PC-9 (cell line): ENCODE results near the gene MINDY1. TPM values are rescaled to one million over a fixed set of nuclear protein-coding genes. Genes with fewer than 3 reads are reported as not detected.

Source experiments
- BruUV-seq: library from RNA; stranded (reverse); fragments of 400-500 nt; replicated peaks from 2 replicates; lab custom pipeline; 2021; lab: Mats Ljungman, UMichigan
- CTCF ChIA-PET: fragments of 300-600 bp; sonication (Branson Sonifier 250); formaldehyde crosslinking; loops from one replicate; lab custom pipeline; 2022; ENCODE audit warnings: antibody characterized with exemption; lab: Charles Lee
- POLR2A ChIA-PET: fragments of 300-600 bp; sonication (Branson Sonifier 250); formaldehyde crosslinking; loops from one replicate; lab custom pipeline; 2022; ENCODE audit warnings: antibody characterized with exemption; ENCODE audit not compliant: unreplicated experiment; lab: Charles Lee
- DNase-seq, 2 experiments: peaks; one replicate each; pipeline versions ENCODE4 v3.0.0 to v3.0.0-alpha.2; 2015 to 2022; ENCODE audit warnings: mixed read lengths in 1 of 2
- H2AFZ ChIP-seq: fragments of 200-600 bp; sonication (generic); 2 replicates; pipeline ENCODE4 v1.8.1; 2017; ENCODE audit warnings: antibody characterized with exemption
- H3F3A ChIP-seq: fragments of 200-600 bp; sonication (generic); 2 replicates; pipeline ENCODE4 v1.8.1; 2017; ENCODE audit warnings: antibody characterized with exemption, mild to moderate bottlenecking, low read depth; ENCODE audit not compliant: insufficient read depth
- H3K27ac ChIP-seq: fragments of 200-600 bp; sonication (generic); 2 replicates; pipeline ENCODE4 v1.6.1; 2016; ENCODE audit warnings: mixed run types
- H3K27me3 ChIP-seq: fragments of 200-600 bp; sonication (generic); 2 replicates; pipeline ENCODE4 v1.6.1; 2016; ENCODE audit warnings: low read depth, mixed run types; ENCODE audit not compliant: insufficient read depth
- H3K36me3 ChIP-seq: fragments of 200-600 bp; sonication (generic); 2 replicates; pipeline ENCODE4 v1.6.1; 2016; ENCODE audit warnings: low read depth, mixed run types
- H3K4me1 ChIP-seq: fragments of 200-600 bp; sonication (generic); replicated peaks from 2 replicates; pipeline ENCODE4 v1.6.1; 2016; ENCODE audit warnings: mixed run types; ENCODE audit not compliant: insufficient read depth
- H3K4me2 ChIP-seq: fragments of 200-600 bp; sonication (generic); 2 replicates; pipeline ENCODE4 v1.6.1; 2017; ENCODE audit warnings: mixed run types
- H3K4me3 ChIP-seq: fragments of 200-600 bp; sonication (generic); 2 replicates; pipeline ENCODE4 v1.6.1; 2016; ENCODE audit warnings: mixed run types
- H3K79me2 ChIP-seq: fragments of 200-600 bp; sonication (generic); 2 replicates; pipeline ENCODE4 v1.6.1; 2017; ENCODE audit warnings: low read depth, mixed run types
- H3K9me2 ChIP-seq: fragments of 200-600 bp; sonication (generic); 2 replicates; pipeline ENCODE4 v1.8.1; 2017; ENCODE audit warnings: mild to moderate bottlenecking; ENCODE audit not compliant: insufficient read depth
- H3K9me3 ChIP-seq: fragments of 200-600 bp; sonication (generic); 2 replicates; pipeline ENCODE4 v1.8.1; 2016; ENCODE audit warnings: low read depth; ENCODE audit not compliant: insufficient read depth
- H4K20me1 ChIP-seq: fragments of 200-600 bp; sonication (generic); 2 replicates; pipeline ENCODE4 v1.8.1; 2017; ENCODE audit not compliant: insufficient read depth
- EZH2 ChIP-seq: fragments of 200-600 bp; sonication (generic); IDR thresholded peaks from 2 replicates; pipeline ENCODE4 v1.8.0; 2017; ENCODE audit warnings: antibody characterized with exemption, low read depth
- intact Hi-C: fragments of 100-400 bp; cut with micrococcal nuclease; formaldehyde crosslinking; loops from one replicate; pipeline ENCODE4 v1.10.0; 2022; ENCODE audit not compliant: unreplicated experiment
- total RNA-seq: library from RNA; stranded (reverse); gene quantifications from 2 replicates; pipeline ENCODE4 v1.2.3, GENCODE V29; 2021
- TF ChIP-seq, protein P1 (sequence below): fragments of 200-600 bp; sonication (generic); conservative IDR thresholded peaks from 2 replicates; pipeline ENCODE4 v1.6.1; 2017; ENCODE audit warnings: mixed run types, antibody characterized with exemption, mild to moderate bottlenecking, moderate library complexity

MINDY1 gene
- total RNA-seq, 1 experiment from 2014 or later, result 17.6 TPM

- H3K27ac ChIP-seq, result no peak overlapping the region
- H3K27me3 ChIP-seq, result no peaks in the 10 kb centered on the region
- peaks cover 9% of the 10 kb centered on the region; the same call in 1 of the 2 replicates for H3F3A ChIP-seq
- H3K9me3 ChIP-seq, result no peaks in the 10 kb centered on the region
- no peaks in the 10 kb centered on the region for H3K36me3 ChIP-seq
- H4K20me1 ChIP-seq, result no peaks in the 10 kb centered on the region
- H3K4me3 ChIP-seq, result no peak overlapping the region
- H3K79me2 ChIP-seq, result no peaks in the 10 kb centered on the region
- no peak overlapping the region for H3K4me2 ChIP-seq
- 0 out of 2 replicates have a peak, but pooled peaks cover 5% of the 10 kb centered on the region for H3K4me1 ChIP-seq
- ChIA-PET POLR2A (no interaction called here), CTCF (no interaction called here)
- BruUV-seq, result no TSS peak
- intact Hi-C loops, result loop anchor here (10.0 kb wide), 1 partner anchor 178 kb away; no protein-coding TSS in a partner anchor
- TF ChIP-seq, protein P1, sequence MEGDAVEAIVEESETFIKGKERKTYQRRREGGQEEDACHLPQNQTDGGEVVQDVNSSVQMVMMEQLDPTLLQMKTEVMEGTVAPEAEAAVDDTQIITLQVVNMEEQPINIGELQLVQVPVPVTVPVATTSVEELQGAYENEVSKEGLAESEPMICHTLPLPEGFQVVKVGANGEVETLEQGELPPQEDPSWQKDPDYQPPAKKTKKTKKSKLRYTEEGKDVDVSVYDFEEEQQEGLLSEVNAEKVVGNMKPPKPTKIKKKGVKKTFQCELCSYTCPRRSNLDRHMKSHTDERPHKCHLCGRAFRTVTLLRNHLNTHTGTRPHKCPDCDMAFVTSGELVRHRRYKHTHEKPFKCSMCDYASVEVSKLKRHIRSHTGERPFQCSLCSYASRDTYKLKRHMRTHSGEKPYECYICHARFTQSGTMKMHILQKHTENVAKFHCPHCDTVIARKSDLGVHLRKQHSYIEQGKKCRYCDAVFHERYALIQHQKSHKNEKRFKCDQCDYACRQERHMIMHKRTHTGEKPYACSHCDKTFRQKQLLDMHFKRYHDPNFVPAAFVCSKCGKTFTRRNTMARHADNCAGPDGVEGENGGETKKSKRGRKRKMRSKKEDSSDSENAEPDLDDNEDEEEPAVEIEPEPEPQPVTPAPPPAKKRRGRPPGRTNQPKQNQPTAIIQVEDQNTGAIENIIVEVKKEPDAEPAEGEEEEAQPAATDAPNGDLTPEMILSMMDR, result no peak
- TF ChIP-seq EZH2, result no peak
- no peak for DNase-seq
- H3K9me2 ChIP-seq, result no peaks in the 10 kb centered on the region
- H2AFZ ChIP-seq, result no peak overlapping the region
Observed at GRCh38 chr1:150992626-150993025, 14.1 kb downstream of the MINDY1 start.

DNA sequence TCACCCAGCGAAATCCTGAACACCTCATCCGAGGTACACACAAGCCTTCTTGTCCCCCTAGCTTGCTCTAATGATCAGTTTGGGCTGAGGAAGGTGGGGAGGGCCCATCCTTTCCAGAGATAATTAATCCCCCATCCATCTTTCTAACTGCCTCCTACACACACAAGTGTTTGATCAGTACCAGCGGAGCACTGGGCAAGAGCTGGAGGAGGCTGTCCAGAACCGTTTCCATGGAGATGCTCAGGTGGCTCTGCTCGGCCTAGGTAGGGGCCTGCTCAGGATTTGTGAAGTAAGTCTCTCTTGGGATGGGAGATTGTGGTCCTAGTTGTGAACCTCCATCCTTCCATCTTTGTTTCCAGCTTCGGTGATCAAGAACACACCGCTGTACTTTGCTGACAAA lies 18.8 kb downstream of the MINDY1 start:
- Histone ChIP-seq H4K20me1 (no peaks in the 10 kb centered on the region), H3K4me1 (peaks cover 31% of the 10 kb centered on the region), H3K4me2 (no peak overlapping the region), H3K79me2 (peaks cover 18% of the 10 kb centered on the region; the same call in 1 of the 2 replicates), H3K4me3 (no peak overlapping the region), H3K27ac (no peak overlapping the region), H2AFZ (no peak overlapping the region), H3K9me2 (no peaks in the 10 kb centered on the region), H3F3A (peaks cover 18% of the 10 kb centered on the region; the same call in 1 of the 2 replicates), H3K9me3 (no peaks in the 10 kb centered on the region), H3K27me3 (no peaks in the 10 kb centered on the region), H3K36me3 (no peaks in the 10 kb centered on the region)
- POLR2A ChIA-PET, result no interaction called here
- no peak for DNase-seq
- CTCF ChIA-PET, result no interaction called here
- BruUV-seq, result no TSS peak
- no peak for TF ChIP-seq EZH2
- TF ChIP-seq, protein P1, result no peak
- intact Hi-C loops, result no loop called here

DNA sequence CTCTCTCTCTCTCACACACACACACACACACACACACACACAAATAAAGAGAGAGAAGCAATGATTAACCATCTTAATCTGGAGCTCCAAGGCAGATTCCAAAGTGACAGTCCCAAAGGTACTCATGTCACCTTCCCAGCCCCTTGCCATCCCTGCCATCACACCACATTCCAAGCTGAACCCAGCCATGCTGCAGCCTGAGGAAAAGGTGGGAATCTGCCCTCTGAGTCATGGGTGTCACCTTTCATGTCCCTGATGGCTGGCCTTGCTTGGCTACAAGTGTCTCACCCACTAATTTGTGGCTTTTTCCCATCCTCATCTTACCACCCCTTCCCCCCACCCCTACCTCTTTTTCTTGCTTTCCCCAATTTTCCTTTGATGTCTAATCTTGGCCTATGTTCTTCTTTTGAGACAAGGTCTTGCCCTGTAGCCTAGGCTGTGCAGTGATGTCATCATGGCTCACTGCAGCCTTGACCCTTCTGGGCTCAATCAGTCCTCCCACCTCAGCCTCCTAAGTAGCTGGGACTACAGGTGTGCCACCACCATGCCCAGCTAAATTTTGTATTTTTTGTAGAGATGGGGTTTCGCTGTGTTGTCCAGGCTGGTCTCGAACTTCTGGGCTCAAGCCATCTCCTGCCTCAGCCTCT lies 21.4 kb downstream of the MINDY1 start:
- Histone ChIP-seq H3K4me1 (peaks cover 57% of the 10 kb centered on the region), H3F3A (peaks cover 36% of the 10 kb centered on the region), H3K27ac (no peak overlapping the region), H3K36me3 (no peaks in the 10 kb centered on the region), H3K79me2 (peaks cover 19% of the 10 kb centered on the region; the same call in 1 of the 2 replicates), H3K9me2 (no peaks in the 10 kb centered on the region), H3K4me3 (no peak overlapping the region), H3K27me3 (no peaks in the 10 kb centered on the region), H2AFZ (no peak overlapping the region), H3K4me2 (peak overlapping the region; percentile 10), H3K9me3 (no peaks in the 10 kb centered on the region), H4K20me1 (no peaks in the 10 kb centered on the region)
- no peak for TF ChIP-seq EZH2
- TF ChIP-seq, protein P1, result no peak
- intact Hi-C loops, result no loop called here
- DNase-seq, result peak; percentile 50 to 65
- no TSS peak for BruUV-seq
- CTCF ChIA-PET, result interaction anchor here (0.6 to 1.1 kb wide), 3 partner anchors 44 to 73 kb away, joined by 4 to 10 read pairs (median 4); no protein-coding TSS in a partner anchor
- POLR2A ChIA-PET, result interaction anchor here (0.6 to 0.7 kb wide), 4 partner anchors 11 to 213 kb away, joined by 4 to 18 read pairs (median 10); partner anchors contain the start of gene MLLT11
